ENCODE data around the gene PPP6R3. TPM values are rescaled to one million over a fixed set of nuclear protein-coding genes. Genes with fewer than 3 reads are reported as not detected.

Gene PPP6R3
- total and polyA plus RNA-seq, 2 of the 13 experiments (the other 11 are each of a cell fraction or from before 2014, with no cell fraction given): 41.2 to 83.4 TPM

DNA sequence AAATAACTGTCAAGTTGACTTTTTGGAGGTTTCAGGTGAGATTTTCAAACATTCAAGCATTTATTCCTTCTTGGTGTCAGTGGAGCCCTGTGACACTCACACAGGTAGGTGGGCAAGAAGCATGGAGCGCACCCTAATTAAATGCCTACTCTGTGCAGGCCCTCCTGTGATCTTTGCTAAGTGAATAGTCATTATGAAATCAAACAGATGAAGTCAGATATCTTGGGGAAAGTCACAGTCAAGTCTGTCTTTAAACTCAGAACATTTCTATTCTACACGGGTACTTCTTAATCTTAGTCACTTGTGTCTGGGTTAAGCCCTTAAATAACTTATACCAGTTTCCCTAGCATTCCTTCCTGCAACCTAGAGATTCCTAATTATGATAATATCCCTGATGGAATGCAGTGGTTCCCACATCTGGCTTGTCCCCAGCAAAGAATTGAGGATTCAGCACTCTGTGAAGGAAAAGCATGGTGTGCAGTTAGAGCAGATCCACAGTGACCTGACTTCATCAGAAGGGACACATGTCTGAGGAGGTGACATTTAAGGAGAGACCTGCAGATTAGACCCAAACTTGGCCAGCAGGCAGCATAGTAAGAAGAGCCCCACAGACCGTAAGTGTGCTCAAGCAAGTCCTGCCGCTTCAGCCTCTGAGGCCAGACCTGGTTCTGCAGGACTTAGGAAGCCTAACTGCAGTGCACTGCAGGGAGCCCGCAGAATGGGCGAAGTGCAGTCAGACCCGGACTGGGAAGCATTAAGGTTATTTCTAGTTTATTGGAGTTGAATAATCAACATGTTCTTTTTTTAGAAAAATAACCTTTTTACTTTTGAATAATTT, 138.5 kb downstream of the PPP6R3 start:
- ATAC-seq: no peak
- no peak overlapping the region for H3K27ac ChIP-seq (ENCODE audit: extremely low read length, insufficient read depth, low read length)
- 94% methylated on average over 7 of the region's 7 CpGs for WGBS (ENCODE audit: low lambda C conversion rate)
- no peak for TF ChIP-seq MYNN (CRISPR knock-in tag; IDR thresholded peaks at IDR 0.05; ENCODE audit: low read depth)
- TF ChIP-seq SIX4 (CRISPR knock-in tag; IDR thresholded peaks at IDR 0.05): no peak
- no peak for TF ChIP-seq PLRG1 (conservative IDR thresholded peaks at IDR 0.05)
- no peak for TF ChIP-seq NRL (CRISPR knock-in tag; IDR thresholded peaks at IDR 0.05; ENCODE audit: borderline replicate concordance)
- TF ChIP-seq, protein P1, sequence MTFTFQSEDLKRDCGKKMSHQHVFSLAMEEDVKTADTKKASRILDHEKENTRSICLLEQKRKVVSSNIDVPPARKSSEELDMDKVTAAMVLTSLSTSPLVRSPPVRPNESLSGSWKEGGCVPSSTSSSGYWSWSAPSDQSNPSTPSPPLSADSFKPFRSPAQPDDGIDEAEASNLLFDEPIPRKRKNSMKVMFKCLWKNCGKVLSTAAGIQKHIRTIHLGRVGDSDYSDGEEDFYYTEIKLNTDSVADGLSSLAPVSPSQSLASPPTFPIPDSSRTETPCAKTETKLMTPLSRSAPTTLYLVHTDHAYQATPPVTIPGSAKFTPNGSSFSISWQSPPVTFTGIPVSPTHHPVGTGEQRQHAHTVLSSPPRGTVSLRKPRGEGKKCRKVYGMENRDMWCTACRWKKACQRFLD (CRISPR knock-in tag; IDR thresholded peaks at IDR 0.05; ENCODE audit: borderline replicate concordance): no peak
- TF ChIP-seq, protein P2, sequence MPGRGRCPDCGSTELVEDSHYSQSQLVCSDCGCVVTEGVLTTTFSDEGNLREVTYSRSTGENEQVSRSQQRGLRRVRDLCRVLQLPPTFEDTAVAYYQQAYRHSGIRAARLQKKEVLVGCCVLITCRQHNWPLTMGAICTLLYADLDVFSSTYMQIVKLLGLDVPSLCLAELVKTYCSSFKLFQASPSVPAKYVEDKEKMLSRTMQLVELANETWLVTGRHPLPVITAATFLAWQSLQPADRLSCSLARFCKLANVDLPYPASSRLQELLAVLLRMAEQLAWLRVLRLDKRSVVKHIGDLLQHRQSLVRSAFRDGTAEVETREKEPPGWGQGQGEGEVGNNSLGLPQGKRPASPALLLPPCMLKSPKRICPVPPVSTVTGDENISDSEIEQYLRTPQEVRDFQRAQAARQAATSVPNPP (CRISPR knock-in tag; IDR thresholded peaks at IDR 0.05): no peak
- no peak for TF ChIP-seq ZNF850 (CRISPR knock-in tag; conservative IDR thresholded peaks at IDR 0.05)
- FAIRE-seq: no peak
- in situ Hi-C loops (cut with HindIII; ENCODE audit: extremely low pct_ligation_motif_present, low pct_unique_long_range_greater_than_20kb): no loop called here
- no peak overlapping the region for H3K4me3 ChIP-seq (replicated peaks in 1 of 3; ENCODE audit: insufficient read depth in 1 of 3, low read depth in 2 of 3, low read length in 3 of 3)
- H4K20me1 ChIP-seq (ENCODE audit: insufficient read depth, low read length): no peaks in the 10 kb centered on the region
- peaks cover 42 to 85% of the 10 kb centered on the region in 2 experiments for H3K36me3 ChIP-seq (replicated peaks in 1 of 2; ENCODE audit: control insufficient read depth in 1 of 2, insufficient read depth in 2 of 2, low read length in 2 of 2)
- ChIA-PET POLR2A (no interaction called here), CTCF (ENCODE audit: low intra/inter-chr PET ratio, low total read pairs) (no interaction called here)
- no peak overlapping the region for H3K4me2 ChIP-seq (ENCODE audit: low read depth, low read length)
- H3K9me3 ChIP-seq (ENCODE audit: low read length): no peaks in the 10 kb centered on the region
- intact Hi-C loops (cut with micrococcal nuclease; ENCODE audit: unreplicated experiment): no loop called here
- H2AFZ ChIP-seq (ENCODE audit: low read length): no peak overlapping the region
- H3K27me3 ChIP-seq (ENCODE audit: control insufficient read depth in 1 of 2, insufficient read depth in 2 of 2, low read length in 2 of 2): no peaks in the 10 kb centered on the region
- H3K79me2 ChIP-seq (ENCODE audit: insufficient read depth, low read length): no peaks in the 10 kb centered on the region
- BruUV-seq (replicated peaks): no TSS peak
- no peaks in the 10 kb centered on the region for H3K4me1 ChIP-seq (ENCODE audit: insufficient read depth, low read length)
- no peak overlapping the region for H3K9ac ChIP-seq (ENCODE audit: insufficient read depth, low read depth, low read length)
- DNase-seq (ENCODE audit: low spot score): no peak
